Measurements from ENCODE around the gene CEP72.

GRCh38 chr5:584846-585245 is 27.3 kb upstream of the CEP72 start:
- TF ChIP-seq CTCF (IDR thresholded peaks at IDR 0.05 in 2 of 3, conservative IDR thresholded peaks at IDR 0.05 in 1 of 3; ENCODE audit: control insufficient read depth in 2 of 3, extremely low read depth in 1 of 3, insufficient read depth in 1 of 3, low read depth in 3 of 3, low read length in 3 of 3) (no peak), SUZ12 (IDR thresholded peaks at IDR 0.05; ENCODE audit: unreplicated experiment) (no peak), SMAD5 (IDR thresholded peaks at IDR 0.05; ENCODE audit: low read depth) (no peak), POLR2A (IDR thresholded peaks at IDR 0.05; ENCODE audit: low read depth, low read length) (no peak), RFX5 (IDR thresholded peaks at IDR 0.05; ENCODE audit: low read depth, low read length) (no peak), ZZZ3 (IDR thresholded peaks at IDR 0.05; ENCODE audit: control insufficient read depth, insufficient read length, low read depth) (no peak), TCF7 (IDR thresholded peaks at IDR 0.05; ENCODE audit: borderline replicate concordance) (no peak), MYC (IDR thresholded peaks at IDR 0.05; ENCODE audit: insufficient read depth, insufficient read length, insufficient replicate concordance, low read length, severe bottlenecking) (no peak), MAX (IDR thresholded peaks at IDR 0.05; ENCODE audit: low read depth, low read length) (no peak), RAD51 (IDR thresholded peaks at IDR 0.05) (no peak), RUNX3 (IDR thresholded peaks at IDR 0.05; ENCODE audit: low read length) (no peak), KDM1A (IDR thresholded peaks at IDR 0.05; ENCODE audit: borderline replicate concordance) (no peak), TBL1XR1 (IDR thresholded peaks at IDR 0.05; ENCODE audit: low read depth, low read length) (no peak), BRCA1 (IDR thresholded peaks at IDR 0.05; ENCODE audit: low read depth, low read length) (no peak)

Measured in GM12878 (cell line).